MM.1S (cell line): ENCODE measurements around the gene TEDDM1.
"Not testable (repeated sequence)": the region's sequence is repeated elsewhere in the genome, so short reads cannot be mapped to it uniquely, and the experiment has no call there.

ENCODE experiments used
- DNase-seq: peaks from one replicate; pipeline ENCODE4 v3.0.0-alpha.2; 2015
- H2AFZ ChIP-seq: fragments of 300-600 bp; sonication (generic); 2 replicates; pipeline ENCODE4 v1.6.0; 2016; ENCODE audit warnings: antibody characterized with exemption, low read length
- H3F3A ChIP-seq: fragments of 300-600 bp; sonication (generic); 2 replicates; pipeline ENCODE4 v1.6.1; 2016; ENCODE audit warnings: mild to moderate bottlenecking, antibody characterized with exemption, low read length, moderate library complexity, mixed read lengths; ENCODE audit not compliant: insufficient read depth
- H3K27ac ChIP-seq: fragments of 300-600 bp; sonication (generic); 2 replicates; pipeline ENCODE4 v1.5.1; 2016; ENCODE audit warnings: mild to moderate bottlenecking, low read length
- H3K27me3 ChIP-seq: fragments of 300-600 bp; sonication (generic); replicated peaks from 2 replicates; pipeline ENCODE4 v1.6.0; 2016; ENCODE audit warnings: low read length; ENCODE audit not compliant: insufficient read depth
- H3K36me3 ChIP-seq: fragments of 300-600 bp; sonication (generic); replicated peaks from 2 replicates; pipeline ENCODE4 v1.6.1; 2016; ENCODE audit warnings: mild to moderate bottlenecking, low read length, mixed read lengths; ENCODE audit not compliant: insufficient read depth
- H3K4me1 ChIP-seq: fragments of 300-600 bp; sonication (generic); 2 replicates; pipeline ENCODE4 v1.6.1; 2016; ENCODE audit warnings: low read length, mixed read lengths
- H3K4me2 ChIP-seq: fragments of 300-600 bp; sonication (generic); 2 replicates; pipeline ENCODE4 v1.6.0; 2016; ENCODE audit warnings: low read depth, low read length
- H3K4me3 ChIP-seq: fragments of 300-600 bp; sonication (generic); 2 replicates; pipeline ENCODE4 v1.5.1; 2016; ENCODE audit warnings: low read length, mixed read lengths
- H3K79me2 ChIP-seq: fragments of 300-600 bp; sonication (generic); 2 replicates; pipeline ENCODE4 v1.6.1; 2016; ENCODE audit warnings: mixed run types, low read length, mixed read lengths
- H3K9ac ChIP-seq: fragments of 300-600 bp; sonication (generic); 2 replicates; pipeline ENCODE4 v1.6.1; 2016; ENCODE audit warnings: low read length, mixed read lengths
- H3K9me2 ChIP-seq: fragments of 300-600 bp; sonication (generic); replicated peaks from 2 replicates; pipeline ENCODE4 v1.6.1; 2016; ENCODE audit warnings: mild to moderate bottlenecking, low read length, mixed read lengths; ENCODE audit not compliant: insufficient read depth
- H3K9me3 ChIP-seq: fragments of 300-600 bp; sonication (generic); replicated peaks from 2 replicates; pipeline ENCODE4 v1.6.1; 2016; ENCODE audit warnings: mild to moderate bottlenecking, low read length, mixed read lengths; ENCODE audit not compliant: insufficient read depth
- H4K20me1 ChIP-seq: fragments of 300-600 bp; sonication (generic); 2 replicates; pipeline ENCODE4 v1.6.1; 2016; ENCODE audit warnings: mild to moderate bottlenecking, low read length, moderate library complexity, mixed read lengths; ENCODE audit not compliant: insufficient read depth
- EZH2 ChIP-seq: fragments of 300-600 bp; sonication (generic); optimal IDR thresholded peaks from 2 replicates; pipeline ENCODE3; 2017; ENCODE audit warnings: low read depth, mild to moderate bottlenecking, antibody characterized with exemption, low read length, mixed read lengths
- EZH2phosphoT487 ChIP-seq: fragments of 300-600 bp; sonication (generic); IDR thresholded peaks from 2 replicates; pipeline ENCODE4 v1.6.1; 2018; ENCODE audit warnings: antibody characterized with exemption, low read length
- TF ChIP-seq, protein P1 (sequence below): fragments of 300-600 bp; sonication (generic); IDR thresholded peaks from 2 replicates; pipeline ENCODE4 v1.5.1; 2016; ENCODE audit warnings: antibody characterized with exemption, low read length, mixed read lengths

TEDDM1 gene, protein sequence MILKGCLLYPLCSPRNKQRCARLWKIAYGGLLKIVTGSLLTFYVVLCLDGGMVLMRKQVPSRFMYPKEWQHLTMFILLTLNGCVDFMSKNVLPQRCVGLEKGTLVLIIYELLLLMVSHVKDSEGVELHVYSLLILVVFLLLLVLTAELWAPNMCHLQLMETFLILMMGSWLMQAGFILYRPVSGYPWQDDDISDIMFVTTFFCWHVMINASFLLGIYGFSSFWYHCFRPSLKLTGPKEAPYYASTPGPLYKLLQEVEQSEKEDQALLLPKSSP

DNA sequence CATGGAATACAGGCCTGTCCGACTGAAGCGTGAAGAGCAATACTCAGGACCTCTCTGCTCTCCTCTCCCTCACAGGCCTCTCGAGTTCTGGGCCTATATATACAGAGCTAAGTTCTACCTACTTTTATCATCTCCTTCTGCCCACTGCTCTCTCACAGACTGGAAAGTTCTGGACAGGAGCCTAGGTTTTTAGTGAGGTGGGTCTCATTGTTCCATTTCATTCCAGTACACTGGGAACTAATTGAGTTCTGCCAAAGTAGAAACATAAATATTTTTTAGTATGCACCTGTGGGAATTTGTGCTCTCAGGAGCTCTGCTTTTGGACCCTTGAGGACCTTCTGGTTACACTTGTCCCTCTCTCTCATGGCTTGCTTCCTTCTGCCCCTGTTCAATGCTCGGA is at the start of gene TEDDM1:
TSS of gene TEDDM1 (minus strand) at position 101 of the 400 bp plus-strand sequence. CDS start 182 bp downstream, outside the sequence.
- H3K9ac ChIP-seq = no peak within 1 kb of the TSS

DNA sequence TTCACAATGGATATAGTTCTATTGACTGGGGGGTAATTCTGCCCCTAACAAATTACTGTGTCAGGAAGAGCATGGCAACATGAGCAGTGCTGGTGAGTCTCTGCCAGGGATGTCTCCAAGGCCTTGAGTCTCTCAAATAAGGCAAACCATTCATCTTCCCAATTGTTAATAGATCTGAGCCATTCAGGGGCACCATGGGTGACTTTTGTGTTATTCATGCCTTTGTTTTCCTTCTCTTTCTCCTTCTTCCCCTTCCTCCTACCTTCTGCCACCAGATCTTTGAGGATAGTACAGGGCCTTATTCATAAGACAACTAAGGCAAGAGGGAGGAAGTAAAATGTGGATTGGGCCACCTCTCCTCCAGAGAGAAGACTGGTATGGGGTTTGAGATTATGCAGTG is 49.6 kb upstream of the TEDDM1 start, which contains the start of gene RGSL1:
TSS of gene RGSL1 (plus strand) at position 60 of the 400 bp plus-strand sequence. CDS start at position 80, 20 bp downstream.
- Histone ChIP-seq H2AFZ (no peak within 1 kb of the TSS), H3K79me2 (no peaks in the 10 kb centered on the region), H3K4me3 (no peak within 1 kb of the TSS), H4K20me1 (no peaks in the 10 kb centered on the region), H3K9me3 (no peaks in the 10 kb centered on the region), H3K4me1 (no peaks in the 10 kb centered on the region), H3K9ac (no peak within 1 kb of the TSS), H3K9me2 (no peaks in the 10 kb centered on the region), H3K36me3 (no peaks in the 10 kb centered on the region), H3F3A (no peaks in the 10 kb centered on the region), H3K27me3 (no peaks in the 10 kb centered on the region), H3K4me2 (no peak within 1 kb of the TSS), H3K27ac (no peak within 1 kb of the TSS)
- no peak for DNase-seq
- TF ChIP-seq EZH2 = no peak

More for the DNA sequence above, at the start of gene TEDDM1:
- Histone ChIP-seq H3K9me2 (no peaks in the 10 kb centered on the region), H3K4me1 (no peaks in the 10 kb centered on the region), H3K27ac (no peak within 1 kb of the TSS), H3K9me3 (no peaks in the 10 kb centered on the region), H3K4me2 (no peak within 1 kb of the TSS), H3K27me3 (no peaks in the 10 kb centered on the region), H3K36me3 (no peaks in the 10 kb centered on the region), H4K20me1 (no peaks in the 10 kb centered on the region), H3K79me2 (no peaks in the 10 kb centered on the region), H2AFZ (no peak within 1 kb of the TSS), H3K4me3 (no peak within 1 kb of the TSS), H3F3A (no peaks in the 10 kb centered on the region)
- TF ChIP-seq EZH2 = no peak
- TF ChIP-seq, protein P1, sequence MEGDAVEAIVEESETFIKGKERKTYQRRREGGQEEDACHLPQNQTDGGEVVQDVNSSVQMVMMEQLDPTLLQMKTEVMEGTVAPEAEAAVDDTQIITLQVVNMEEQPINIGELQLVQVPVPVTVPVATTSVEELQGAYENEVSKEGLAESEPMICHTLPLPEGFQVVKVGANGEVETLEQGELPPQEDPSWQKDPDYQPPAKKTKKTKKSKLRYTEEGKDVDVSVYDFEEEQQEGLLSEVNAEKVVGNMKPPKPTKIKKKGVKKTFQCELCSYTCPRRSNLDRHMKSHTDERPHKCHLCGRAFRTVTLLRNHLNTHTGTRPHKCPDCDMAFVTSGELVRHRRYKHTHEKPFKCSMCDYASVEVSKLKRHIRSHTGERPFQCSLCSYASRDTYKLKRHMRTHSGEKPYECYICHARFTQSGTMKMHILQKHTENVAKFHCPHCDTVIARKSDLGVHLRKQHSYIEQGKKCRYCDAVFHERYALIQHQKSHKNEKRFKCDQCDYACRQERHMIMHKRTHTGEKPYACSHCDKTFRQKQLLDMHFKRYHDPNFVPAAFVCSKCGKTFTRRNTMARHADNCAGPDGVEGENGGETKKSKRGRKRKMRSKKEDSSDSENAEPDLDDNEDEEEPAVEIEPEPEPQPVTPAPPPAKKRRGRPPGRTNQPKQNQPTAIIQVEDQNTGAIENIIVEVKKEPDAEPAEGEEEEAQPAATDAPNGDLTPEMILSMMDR = no peak
- TF ChIP-seq EZH2phosphoT487 = no peak
- no peak for DNase-seq

DNA sequence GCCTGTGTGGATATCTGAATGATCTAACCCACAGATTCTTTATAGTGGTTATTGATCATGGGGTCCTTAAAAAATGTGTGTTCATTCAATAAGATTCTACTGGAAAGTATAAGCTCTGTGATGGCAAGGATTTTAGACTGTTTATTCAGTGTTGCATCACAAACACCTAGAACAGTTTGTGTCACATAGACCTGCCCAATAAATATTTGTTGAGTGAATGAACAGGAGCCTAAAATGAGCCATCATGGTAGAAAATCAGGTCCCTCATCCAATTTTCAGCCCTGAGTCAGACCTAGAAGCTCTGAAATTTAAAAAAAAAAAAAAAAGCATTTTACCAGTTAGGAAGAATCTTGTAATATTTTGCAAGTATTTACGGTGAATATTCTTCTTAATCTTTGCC is 47.2 kb upstream of the TEDDM1 start:
- Histone ChIP-seq H3F3A (no peaks in the 10 kb centered on the region), H3K36me3 (no peaks in the 10 kb centered on the region), H3K4me3 (no peak overlapping the region), H3K4me1 (no peaks in the 10 kb centered on the region), H4K20me1 (no peaks in the 10 kb centered on the region), H3K27ac (no peak overlapping the region), H3K9ac (no peak overlapping the region), H3K9me3 (no peaks in the 10 kb centered on the region), H3K27me3 (no peaks in the 10 kb centered on the region), H3K79me2 (no peaks in the 10 kb centered on the region), H3K9me2 (no peaks in the 10 kb centered on the region), H2AFZ (no peak overlapping the region), H3K4me2 (no peak overlapping the region)
- TF ChIP-seq, protein P1 = no peak
- no peak for DNase-seq

DNA sequence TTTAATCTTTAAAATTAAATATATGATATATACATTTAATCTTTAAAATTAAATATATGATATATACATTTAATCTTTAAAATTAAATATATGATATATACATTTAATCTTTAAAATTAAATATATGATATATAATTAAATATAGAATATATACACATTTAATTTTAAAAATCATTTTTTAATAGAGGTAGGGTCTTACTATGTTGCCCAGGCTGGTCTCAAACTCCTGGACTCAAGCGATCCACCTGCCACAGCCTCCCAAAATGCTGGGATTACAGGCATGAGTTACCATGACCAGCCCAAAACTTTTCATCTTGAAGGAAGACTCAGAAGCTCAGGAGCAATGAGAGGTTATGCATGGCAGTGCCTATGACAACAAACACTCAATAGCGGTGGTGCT is 46.7 kb upstream of the TEDDM1 start:
- not testable (repeated sequence) for H3K9me3 ChIP-seq, H3K4me3 ChIP-seq, H3K79me2 ChIP-seq, H3K9me2 ChIP-seq, H3F3A ChIP-seq, DNase-seq, H3K27me3 ChIP-seq, H2AFZ ChIP-seq, H3K36me3 ChIP-seq, H4K20me1 ChIP-seq, H3K9ac ChIP-seq, H3K27ac ChIP-seq, H3K4me1 ChIP-seq, H3K4me2 ChIP-seq
